GM12878 (cell line): Measurements from ENCODE around the gene RB1. TPM values are rescaled to one million over a fixed set of nuclear protein-coding genes. Genes with fewer than 3 reads are reported as not detected.

Experiments used
- CBFB ChIP-seq: IDR thresholded peaks from 2 replicates; pipeline ENCODE4 v1.6.1; 2016; ENCODE audit warnings: antibody characterized with exemption, low read depth
- DPF2 ChIP-seq: fragments of 450-650 bp; IDR thresholded peaks from 2 replicates; pipeline ENCODE4 v1.6.1; 2017; ENCODE audit warnings: mild to moderate bottlenecking
- EGR1 ChIP-seq, 2 experiments: IDR thresholded peaks; 1 replicate in 1 of 2; 2 replicates in 1 of 2; pipeline ENCODE4 v1.6.1; 2011 to 2012; ENCODE audit warnings: low read depth in 2 of 2, low read length in 2 of 2, borderline replicate concordance in 1 of 2, mild to moderate bottlenecking in 1 of 2, moderate library complexity in 1 of 2
- HCFC1 ChIP-seq: fragments of 150-350 bp; IDR thresholded peaks from 2 replicates; pipeline ENCODE4 v1.6.1; 2014; ENCODE audit warnings: low read length
- HDAC2 ChIP-seq: fragments of 200-600 bp; sonication (generic); IDR thresholded peaks from 2 replicates; pipeline ENCODE4 v1.6.1; 2017
- IKZF1 ChIP-seq: fragments of 450-650 bp; conservative IDR thresholded peaks from 2 replicates; pipeline ENCODE4 v1.6.1; 2017; ENCODE audit warnings: antibody characterized with exemption, mild to moderate bottlenecking
- KDM1A ChIP-seq: fragments of 200-600 bp; sonication (generic); IDR thresholded peaks from 2 replicates; pipeline ENCODE4 v1.6.1; 2016; ENCODE audit warnings: borderline replicate concordance
- MLLT1 ChIP-seq: fragments of 450-650 bp; IDR thresholded peaks from 2 replicates; pipeline ENCODE4 v1.6.1; 2016; ENCODE audit warnings: mild to moderate bottlenecking
- MTA3 ChIP-seq: IDR thresholded peaks from 2 replicates; pipeline ENCODE4 v1.6.1; 2012; ENCODE audit warnings: low read length, inconsistent platforms, borderline replicate concordance
- NR2C1 ChIP-seq: fragments of 450-650 bp; IDR thresholded peaks from 2 replicates; pipeline ENCODE4 v1.6.1; 2017; ENCODE audit warnings: antibody characterized with exemption, mild to moderate bottlenecking, moderate library complexity
- USF1 ChIP-seq: IDR thresholded peaks from 2 replicates; pipeline ENCODE4 v1.6.1; 2011; ENCODE audit warnings: borderline replicate concordance, low read depth, mild to moderate bottlenecking, moderate library complexity, mixed read lengths, low read length; ENCODE audit not compliant: insufficient read depth; ENCODE audit errors: extremely low read length
- ZBED1 ChIP-seq: IDR thresholded peaks from 2 replicates; pipeline ENCODE4 v1.6.1; 2016; ENCODE audit warnings: borderline replicate concordance
- ZSCAN29 ChIP-seq: fragments of 450-650 bp; IDR thresholded peaks from 2 replicates; pipeline ENCODE4 v1.6.1; 2017; ENCODE audit warnings: mild to moderate bottlenecking, moderate library complexity
- polyA plus RNA-seq, 11 experiments: library from polyadenylated mRNA; depleted of rRNA in 4 of 11; unstranded in 6 of 11; stranded (reverse) in 5 of 11; fragments of >200 nt; fragmentation: Nextera tagmentation in 4 of 11; fragmentation: Illumina TruSeq in 1 of 11; extraction: Ambion mirVana in 4 of 11; extraction: Trizol in 1 of 11; gene quantifications; 1 replicate in 1 of 11; 2 replicates in 10 of 11; pipeline versions ENCODE4 v1.2.1 to v1.2.3, GENCODE V29; 2011 to 2016; ENCODE audit warnings: inconsistent platforms in 2 of 11, missing spikeins in 2 of 11, low read depth in 1 of 11
- total RNA-seq, 4 experiments: library from RNA; depleted of rRNA in 3 of 4; stranded (reverse); fragments of >200 nt in 3 of 4; fragmentation: Illumina TruSeq in 1 of 4; extraction: Trizol in 1 of 4; gene quantifications; 2 replicates each; pipeline versions ENCODE4 v1.2.1 to v1.2.3, GENCODE V29; 2013 to 2021
- TF ChIP-seq, protein P1 (sequence below): fragments of 450-650 bp; IDR thresholded peaks from 2 replicates; pipeline ENCODE4 v1.6.1; 2016; ENCODE audit warnings: mild to moderate bottlenecking, moderate library complexity, borderline replicate concordance
- TF ChIP-seq, protein P2 (sequence below): IDR thresholded peaks from 2 replicates; pipeline ENCODE4 v1.6.1; 2012; ENCODE audit warnings: low read depth, low read length, improper control_type of control experiment

RB1 gene
- total and polyA plus RNA-seq, 10 of the 15 experiments (the other 5 are each of a cell fraction or from before 2014, with no cell fraction given), result 2.8 to 45.0 (median 8.3) TPM

GRCh38 chr13:48515732-48516131 is 212.2 kb downstream of the RB1 start (continued):
- TF ChIP-seq, protein P1, sequence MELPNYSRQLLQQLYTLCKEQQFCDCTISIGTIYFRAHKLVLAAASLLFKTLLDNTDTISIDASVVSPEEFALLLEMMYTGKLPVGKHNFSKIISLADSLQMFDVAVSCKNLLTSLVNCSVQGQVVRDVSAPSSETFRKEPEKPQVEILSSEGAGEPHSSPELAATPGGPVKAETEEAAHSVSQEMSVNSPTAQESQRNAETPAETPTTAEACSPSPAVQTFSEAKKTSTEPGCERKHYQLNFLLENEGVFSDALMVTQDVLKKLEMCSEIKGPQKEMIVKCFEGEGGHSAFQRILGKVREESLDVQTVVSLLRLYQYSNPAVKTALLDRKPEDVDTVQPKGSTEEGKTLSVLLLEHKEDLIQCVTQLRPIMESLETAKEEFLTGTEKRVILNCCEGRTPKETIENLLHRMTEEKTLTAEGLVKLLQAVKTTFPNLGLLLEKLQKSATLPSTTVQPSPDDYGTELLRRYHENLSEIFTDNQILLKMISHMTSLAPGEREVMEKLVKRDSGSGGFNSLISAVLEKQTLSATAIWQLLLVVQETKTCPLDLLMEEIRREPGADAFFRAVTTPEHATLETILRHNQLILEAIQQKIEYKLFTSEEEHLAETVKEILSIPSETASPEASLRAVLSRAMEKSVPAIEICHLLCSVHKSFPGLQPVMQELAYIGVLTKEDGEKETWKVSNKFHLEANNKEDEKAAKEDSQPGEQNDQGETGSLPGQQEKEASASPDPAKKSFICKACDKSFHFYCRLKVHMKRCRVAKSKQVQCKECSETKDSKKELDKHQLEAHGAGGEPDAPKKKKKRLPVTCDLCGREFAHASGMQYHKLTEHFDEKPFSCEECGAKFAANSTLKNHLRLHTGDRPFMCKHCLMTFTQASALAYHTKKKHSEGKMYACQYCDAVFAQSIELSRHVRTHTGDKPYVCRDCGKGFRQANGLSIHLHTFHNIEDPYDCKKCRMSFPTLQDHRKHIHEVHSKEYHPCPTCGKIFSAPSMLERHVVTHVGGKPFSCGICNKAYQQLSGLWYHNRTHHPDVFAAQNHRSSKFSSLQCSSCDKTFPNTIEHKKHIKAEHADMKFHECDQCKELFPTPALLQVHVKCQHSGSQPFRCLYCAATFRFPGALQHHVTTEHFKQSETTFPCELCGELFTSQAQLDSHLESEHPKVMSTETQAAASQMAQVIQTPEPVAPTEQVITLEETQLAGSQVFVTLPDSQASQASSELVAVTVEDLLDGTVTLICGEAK, result no peak
- no peak for TF ChIP-seq HCFC1
- no peak for TF ChIP-seq EGR1 (IDR thresholded peaks at IDR 0.05; ENCODE audit: borderline replicate concordance in 1 of 2, low read depth in 2 of 2, low read length in 2 of 2)
- no peak for TF ChIP-seq CBFB
- no peak for TF ChIP-seq KDM1A
- no peak for TF ChIP-seq NR2C1
- no peak for TF ChIP-seq MLLT1
- TF ChIP-seq, protein P2, sequence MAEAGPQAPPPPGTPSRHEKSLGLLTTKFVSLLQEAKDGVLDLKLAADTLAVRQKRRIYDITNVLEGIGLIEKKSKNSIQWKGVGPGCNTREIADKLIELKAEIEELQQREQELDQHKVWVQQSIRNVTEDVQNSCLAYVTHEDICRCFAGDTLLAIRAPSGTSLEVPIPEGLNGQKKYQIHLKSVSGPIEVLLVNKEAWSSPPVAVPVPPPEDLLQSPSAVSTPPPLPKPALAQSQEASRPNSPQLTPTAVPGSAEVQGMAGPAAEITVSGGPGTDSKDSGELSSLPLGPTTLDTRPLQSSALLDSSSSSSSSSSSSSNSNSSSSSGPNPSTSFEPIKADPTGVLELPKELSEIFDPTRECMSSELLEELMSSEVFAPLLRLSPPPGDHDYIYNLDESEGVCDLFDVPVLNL, result no peak
- no peak for TF ChIP-seq MTA3
- no peak for TF ChIP-seq USF1
- TF ChIP-seq IKZF1, result no peak
- TF ChIP-seq ZSCAN29, result no peak
- no peak for TF ChIP-seq HDAC2
- no peak for TF ChIP-seq DPF2
- TF ChIP-seq ZBED1, result no peak
